ENCODE measurements around the gene ICOS. TPM values are rescaled to one million over a fixed set of nuclear protein-coding genes. Genes with fewer than 3 reads are reported as not detected.

Gene ICOS
- total and polyA plus RNA-seq, 11 donors: 0.04 to 0.85 (median 0.27) TPM; not detected in 8

DNA sequence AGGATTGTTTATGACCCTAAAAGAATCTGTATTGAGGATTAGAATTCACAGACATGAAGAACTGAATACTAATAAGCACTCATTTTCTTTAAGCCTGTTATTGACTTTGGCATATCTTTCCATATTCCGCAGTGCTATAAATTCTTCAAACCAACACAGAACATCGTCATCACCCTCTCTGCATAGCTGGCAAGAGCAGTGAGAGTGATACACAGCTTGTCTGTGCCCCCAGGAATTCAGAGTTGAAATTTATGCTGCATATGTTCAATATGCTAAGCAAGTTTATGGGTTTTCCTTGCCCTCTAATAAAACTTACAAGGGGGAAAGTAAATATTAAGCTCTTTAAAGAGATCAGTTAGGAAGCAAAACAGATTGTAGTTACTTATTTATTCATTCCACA, 36.3 kb upstream of the ICOS start:
- Histone ChIP-seq H3K9me3 (peaks cover 0 to 34% (median 20%) of the 10 kb centered on the region in 12 donors), H3K4me1 (peaks cover 0 to 20% (median 0%) of the 10 kb centered on the region in 12 donors), H3K36me3 (no peaks in the 10 kb centered on the region), H3K27ac (peak overlapping the region in 1 of 12 donors; percentile 32), H3K27me3 (no peaks in the 10 kb centered on the region), H3K4me3 (no peak overlapping the region)
- TF ChIP-seq, protein P1, sequence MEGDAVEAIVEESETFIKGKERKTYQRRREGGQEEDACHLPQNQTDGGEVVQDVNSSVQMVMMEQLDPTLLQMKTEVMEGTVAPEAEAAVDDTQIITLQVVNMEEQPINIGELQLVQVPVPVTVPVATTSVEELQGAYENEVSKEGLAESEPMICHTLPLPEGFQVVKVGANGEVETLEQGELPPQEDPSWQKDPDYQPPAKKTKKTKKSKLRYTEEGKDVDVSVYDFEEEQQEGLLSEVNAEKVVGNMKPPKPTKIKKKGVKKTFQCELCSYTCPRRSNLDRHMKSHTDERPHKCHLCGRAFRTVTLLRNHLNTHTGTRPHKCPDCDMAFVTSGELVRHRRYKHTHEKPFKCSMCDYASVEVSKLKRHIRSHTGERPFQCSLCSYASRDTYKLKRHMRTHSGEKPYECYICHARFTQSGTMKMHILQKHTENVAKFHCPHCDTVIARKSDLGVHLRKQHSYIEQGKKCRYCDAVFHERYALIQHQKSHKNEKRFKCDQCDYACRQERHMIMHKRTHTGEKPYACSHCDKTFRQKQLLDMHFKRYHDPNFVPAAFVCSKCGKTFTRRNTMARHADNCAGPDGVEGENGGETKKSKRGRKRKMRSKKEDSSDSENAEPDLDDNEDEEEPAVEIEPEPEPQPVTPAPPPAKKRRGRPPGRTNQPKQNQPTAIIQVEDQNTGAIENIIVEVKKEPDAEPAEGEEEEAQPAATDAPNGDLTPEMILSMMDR (IDR thresholded peaks at IDR 0.05): no peak
- no peak for TF ChIP-seq POLR2A (IDR thresholded peaks at IDR 0.05)
- ATAC-seq (no peak), DNase-seq (no peak)
- intact Hi-C loops (cut with DNase I): loop anchor here in 7 of 10 donors (10.0 kb wide), 6 partner anchors 75 to 665 kb away; partner anchors contain the start of gene CYP20A1 (in 1 of the 7)
- WGBS, 4 donors: 55 to 63% (median 61%) methylated on average over 2 of the region's 2 CpGs

GRCh38 chr2:203904022-203904421, 32.5 kb upstream of the ICOS start:
- TF ChIP-seq, protein P1 (IDR thresholded peaks at IDR 0.05): no peak
- no peak for TF ChIP-seq POLR2A (IDR thresholded peaks at IDR 0.05)
- no peaks in the 10 kb centered on the region for H3K36me3 ChIP-seq
- H3K4me3 ChIP-seq: no peak overlapping the region
- H3K27ac ChIP-seq: no peak overlapping the region
- DNase-seq (no peak), ATAC-seq (no peak)
- H3K27me3 ChIP-seq: no peaks in the 10 kb centered on the region
- peaks cover 0 to 34% (median 20%) of the 10 kb centered on the region in 12 donors for H3K9me3 ChIP-seq
- H3K4me1 ChIP-seq: peaks cover 0 to 13% (median 5%) of the 10 kb centered on the region in 12 donors
- intact Hi-C loops (cut with DNase I): loop anchor here in 7 of 10 donors (10.0 kb wide), 6 partner anchors 79 to 669 kb away; partner anchors contain the start of gene CYP20A1 (in 1 of the 7)
- WGBS, 4 donors: 91 to 96% (median 96%) methylated on average over 4 of the region's 4 CpGs

GRCh38 chr2:203905656-203906055, 30.9 kb upstream of the ICOS start:
- Histone ChIP-seq H3K4me1 (peaks cover 0 to 25% (median 8%) of the 10 kb centered on the region in 12 donors), H3K27me3 (no peaks in the 10 kb centered on the region), H3K36me3 (no peaks in the 10 kb centered on the region), H3K9me3 (peaks cover 0 to 34% (median 20%) of the 10 kb centered on the region in 12 donors), H3K4me3 (no peak overlapping the region), H3K27ac (no peak overlapping the region)
- TF ChIP-seq, protein P1 (IDR thresholded peaks at IDR 0.05): no peak
- no peak for TF ChIP-seq POLR2A (IDR thresholded peaks at IDR 0.05)
- intact Hi-C loops (cut with DNase I): loop anchor here in 9 of 10 donors (5.0 to 10.0 kb wide), 9 partner anchors 81 to 673 kb away; partner anchors contain the start of gene CYP20A1 (in 1 of the 9)
- DNase-seq: no peak
- no peak for ATAC-seq

- TF ChIP-seq POLR2A (IDR thresholded peaks at IDR 0.05): no peak
- TF ChIP-seq, protein P1 (IDR thresholded peaks at IDR 0.05): no peak
- Histone ChIP-seq H3K27me3 (no peaks in the 10 kb centered on the region), H3K4me3 (no peak overlapping the region), H3K4me1 (peaks cover 0 to 25% (median 8%) of the 10 kb centered on the region in 12 donors), H3K36me3 (no peaks in the 10 kb centered on the region), H3K9me3 (peaks cover 0 to 9% (median under 1%) of the 10 kb centered on the region in 12 donors), H3K27ac (peak overlapping the region in 5 of 12 donors; percentile 0 to 85 (median 16))
- 82 to 88% (median 86%) methylated on average over 6 of the region's 6 CpGs for WGBS, 4 donors
- ATAC-seq: peak in 2 of 4 donors; percentile 33 to 38
- DNase-seq: no peak
- intact Hi-C loops (cut with DNase I): loop anchor here in 9 of 10 donors (2.0 to 10.0 kb wide), 10 partner anchors 83 to 676 kb away; partner anchors contain the start of gene CYP20A1 (in 1 of the 9)
Observed at GRCh38 chr2:203908066-203908796, 28.3 kb upstream of the ICOS start.
